GM12891 (cell line): ENCODE results near the gene CAMK1D.

Source experiments
- PAX5 ChIP-seq: IDR thresholded peaks from 2 replicates; pipeline ENCODE4 v1.6.1; 2011; ENCODE audit warnings: low read length, moderate library complexity, mild to moderate bottlenecking; ENCODE audit not compliant: insufficient read depth, severe bottlenecking
- POLR2A ChIP-seq: IDR thresholded peaks from 2 replicates; pipeline ENCODE4 v1.6.1; 2011; ENCODE audit warnings: low read depth, low read length, control low read depth
- POLR2AphosphoS5 ChIP-seq: IDR thresholded peaks from 2 replicates; pipeline ENCODE4 v1.6.1; 2011; ENCODE audit warnings: low read depth, low read length, control low read depth
- SPI1 ChIP-seq: IDR thresholded peaks from 2 replicates; pipeline ENCODE4 v1.6.1; 2011; ENCODE audit warnings: low read depth, low read length, control low read depth
- TAF1 ChIP-seq: IDR thresholded peaks from 2 replicates; pipeline ENCODE4 v1.6.1; 2011; ENCODE audit warnings: low read depth, low read length, control low read depth

GRCh38 chr10:12862459-12862858, 513.1 kb downstream of the CAMK1D start:
- TF ChIP-seq POLR2A (no peak), SPI1 (no peak), POLR2AphosphoS5 (no peak), PAX5 (no peak), TAF1 (no peak)
